Measurements from ENCODE around the gene PGA5.
"Not testable (repeated sequence)": the region's sequence is repeated elsewhere in the genome, so short reads cannot be mapped to it uniquely, and the experiment has no call there.

The PGA5 gene

DNA sequence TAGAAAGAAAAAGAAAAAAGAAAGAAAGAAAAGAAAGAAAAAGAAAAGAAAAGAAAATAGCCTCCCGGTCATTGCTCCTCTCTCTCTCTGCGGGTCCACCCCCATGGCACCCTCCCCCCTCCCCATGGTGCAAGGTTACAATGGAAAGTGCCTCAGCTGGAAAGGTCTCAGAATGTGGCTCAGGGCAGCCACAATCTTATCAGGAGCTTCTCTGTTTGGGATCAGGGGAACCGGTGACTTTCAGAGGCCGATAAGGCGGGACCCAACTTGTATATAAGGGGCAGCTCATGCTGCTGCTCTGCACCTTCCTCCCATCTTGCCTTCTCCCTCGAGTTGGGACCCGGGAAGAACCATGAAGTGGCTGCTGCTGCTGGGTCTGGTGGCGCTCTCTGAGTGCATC lies at the start of gene PGA5:
PGA5 (plus strand) TSS at position 301 of the 400 bp plus-strand sequence; CDS start at position 353, 52 bp downstream.
- not testable (repeated sequence) for H3K4me1 Mint-ChIP-seq (ENCODE audit: low read depth); H3K36me3 Mint-ChIP-seq (ENCODE audit: low read depth); H3K9me3 Mint-ChIP-seq; H3K27ac Mint-ChIP-seq; H3K4me3 Mint-ChIP-seq; H3K27me3 Mint-ChIP-seq

DNA sequence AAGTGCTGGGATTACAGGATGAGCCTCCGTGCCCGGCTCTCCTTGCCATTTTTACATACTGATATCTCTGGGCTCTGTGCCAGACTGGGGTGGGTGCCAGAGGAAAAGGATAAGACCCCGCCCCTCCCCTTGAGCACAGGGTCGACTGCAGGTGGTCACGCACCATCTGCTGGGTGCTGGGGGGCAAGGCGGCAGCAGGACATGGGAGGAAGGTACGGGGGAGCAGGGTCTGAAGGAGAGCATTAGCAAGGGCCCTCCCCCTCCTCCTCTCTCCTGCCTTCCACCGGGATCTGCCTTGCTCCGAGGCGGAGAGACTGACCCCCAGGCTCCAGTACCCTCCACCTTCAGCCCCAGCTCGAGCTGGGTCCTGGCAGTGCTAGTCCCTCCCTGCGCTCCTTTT lies 47.4 kb upstream of the PGA5 start:
- Mint-ChIP-seq H3K4me3 (no peak overlapping the region), H3K27ac (no peak overlapping the region), H3K4me1 (ENCODE audit: low read depth) (no peaks in the 10 kb centered on the region), H3K27me3 (peaks cover 25% of the 10 kb centered on the region), H3K36me3 (ENCODE audit: low read depth) (no peaks in the 10 kb centered on the region), H3K9me3 (no peaks in the 10 kb centered on the region)

DNA sequence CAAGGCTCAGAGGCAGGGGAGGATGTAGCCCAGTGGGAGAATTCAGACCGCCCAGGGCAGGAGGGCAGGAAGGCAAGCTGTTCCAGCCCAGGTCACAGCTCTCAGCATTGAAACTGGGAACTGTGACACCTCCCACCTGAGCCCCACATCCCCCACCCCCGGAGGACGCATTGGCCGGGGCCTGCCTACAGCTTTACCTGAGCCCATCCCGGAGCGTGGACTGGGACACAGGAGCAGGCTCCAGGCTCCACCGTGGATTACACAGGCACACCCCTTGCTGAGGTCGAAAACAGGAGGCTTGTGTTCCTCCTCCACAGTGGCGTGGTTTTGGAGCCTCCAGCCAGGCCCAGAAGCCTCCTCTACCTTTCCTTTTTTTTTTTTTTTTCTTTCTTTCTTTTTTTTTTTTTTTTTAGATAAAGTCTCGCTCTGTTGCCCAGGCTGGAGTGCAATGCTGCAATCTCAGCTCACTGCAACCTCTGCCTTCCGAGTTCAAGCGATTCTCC lies 46.8 kb upstream of the PGA5 start:
- Mint-ChIP-seq H3K4me1 (ENCODE audit: low read depth) (no peaks in the 10 kb centered on the region), H3K9me3 (no peaks in the 10 kb centered on the region), H3K27me3 (peaks cover 28% of the 10 kb centered on the region), H3K4me3 (no peak overlapping the region), H3K36me3 (ENCODE audit: low read depth) (no peaks in the 10 kb centered on the region), H3K27ac (no peak overlapping the region)

DNA sequence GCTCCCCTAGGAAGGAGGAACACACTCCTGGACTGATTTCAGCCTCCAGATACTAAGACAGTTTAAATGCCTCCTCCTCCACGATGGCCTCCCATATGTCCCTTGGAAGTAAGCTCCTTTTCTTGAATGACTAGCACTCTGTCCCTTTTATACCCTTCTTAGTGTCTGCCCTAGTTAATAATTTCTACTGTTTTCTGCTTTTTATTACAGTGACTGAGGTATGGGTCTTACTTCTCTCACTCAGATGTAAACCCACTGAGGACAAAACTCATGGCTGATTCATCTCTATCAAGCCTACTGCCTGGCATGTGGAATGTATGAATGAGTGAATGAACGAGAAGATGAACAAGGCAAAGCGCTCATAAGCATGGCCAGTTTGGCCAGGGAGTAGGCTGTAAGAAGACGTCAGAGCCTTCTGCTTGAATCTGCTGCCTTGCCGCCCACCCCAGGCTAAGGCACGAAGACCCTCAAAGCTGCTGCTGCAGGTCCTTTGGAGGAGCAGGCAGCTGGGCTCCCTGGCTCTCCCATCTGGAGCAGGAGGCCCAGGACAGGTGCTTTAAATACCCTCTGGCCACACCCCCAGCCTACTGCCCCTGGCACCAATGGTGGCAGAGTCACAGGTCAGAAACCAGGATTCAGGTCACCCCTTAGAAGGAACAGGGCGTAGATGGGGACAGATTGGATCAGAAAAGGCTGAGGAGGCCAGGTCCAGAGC lies 45.8 kb upstream of the PGA5 start:
- Mint-ChIP-seq H3K4me3 (no peak overlapping the region), H3K4me1 (ENCODE audit: low read depth) (no peaks in the 10 kb centered on the region), H3K27me3 (peaks cover 27% of the 10 kb centered on the region), H3K27ac (no peak overlapping the region), H3K36me3 (ENCODE audit: low read depth) (no peaks in the 10 kb centered on the region), H3K9me3 (no peaks in the 10 kb centered on the region)

DNA sequence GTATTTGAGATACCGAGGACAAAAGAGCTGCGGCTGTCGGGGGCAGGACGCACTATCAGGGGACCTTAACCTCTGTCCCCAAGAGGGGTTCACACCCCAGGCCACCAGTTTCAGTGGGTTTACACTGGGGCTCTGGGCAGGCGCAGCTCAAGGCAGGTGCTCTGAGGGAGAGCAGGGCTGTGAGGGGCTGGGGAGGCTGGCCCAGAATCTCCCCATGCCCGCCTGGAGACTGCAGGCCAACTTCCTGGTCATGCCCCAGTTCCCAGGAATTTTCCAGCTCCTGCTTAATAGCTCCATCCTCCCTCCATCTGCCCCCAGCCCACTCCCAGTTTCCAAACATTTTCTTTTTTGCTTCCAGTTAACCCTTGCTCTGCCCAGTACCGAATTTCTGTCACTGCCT lies 45.3 kb upstream of the PGA5 start:
- H3K4me3 Mint-ChIP-seq, result no peak overlapping the region
- no peaks in the 10 kb centered on the region for H3K36me3 Mint-ChIP-seq (ENCODE audit: low read depth)
- peaks cover 27% of the 10 kb centered on the region for H3K27me3 Mint-ChIP-seq
- H3K9me3 Mint-ChIP-seq, result no peaks in the 10 kb centered on the region
- H3K27ac Mint-ChIP-seq, result no peak overlapping the region
- no peaks in the 10 kb centered on the region for H3K4me1 Mint-ChIP-seq (ENCODE audit: low read depth)

DNA sequence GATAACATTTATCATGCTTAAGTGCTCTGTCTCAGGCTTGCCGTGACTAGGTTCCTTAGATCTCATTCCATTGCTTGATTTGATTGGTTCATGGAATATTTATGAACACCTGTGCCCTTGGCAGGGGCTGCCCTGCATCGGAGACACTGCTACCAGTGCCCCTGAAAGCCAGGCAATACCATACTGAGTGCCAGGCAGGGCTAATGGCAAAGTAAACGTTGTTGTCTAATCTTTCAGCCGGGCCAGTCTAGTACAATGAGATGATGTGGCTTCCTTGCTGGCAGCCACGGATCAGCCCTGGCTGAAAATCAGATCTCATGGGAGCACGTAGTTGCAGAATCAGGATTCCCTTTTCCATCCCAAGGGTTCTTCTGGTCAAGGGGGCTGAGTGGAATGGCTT lies 42.6 kb upstream of the PGA5 start:
- no peaks in the 10 kb centered on the region for H3K4me1 Mint-ChIP-seq (ENCODE audit: low read depth)
- no peaks in the 10 kb centered on the region for H3K9me3 Mint-ChIP-seq
- no peaks in the 10 kb centered on the region for H3K36me3 Mint-ChIP-seq (ENCODE audit: low read depth)
- no peak overlapping the region for H3K4me3 Mint-ChIP-seq
- H3K27ac Mint-ChIP-seq, result no peak overlapping the region
- H3K27me3 Mint-ChIP-seq, result peaks cover 29% of the 10 kb centered on the region

DNA sequence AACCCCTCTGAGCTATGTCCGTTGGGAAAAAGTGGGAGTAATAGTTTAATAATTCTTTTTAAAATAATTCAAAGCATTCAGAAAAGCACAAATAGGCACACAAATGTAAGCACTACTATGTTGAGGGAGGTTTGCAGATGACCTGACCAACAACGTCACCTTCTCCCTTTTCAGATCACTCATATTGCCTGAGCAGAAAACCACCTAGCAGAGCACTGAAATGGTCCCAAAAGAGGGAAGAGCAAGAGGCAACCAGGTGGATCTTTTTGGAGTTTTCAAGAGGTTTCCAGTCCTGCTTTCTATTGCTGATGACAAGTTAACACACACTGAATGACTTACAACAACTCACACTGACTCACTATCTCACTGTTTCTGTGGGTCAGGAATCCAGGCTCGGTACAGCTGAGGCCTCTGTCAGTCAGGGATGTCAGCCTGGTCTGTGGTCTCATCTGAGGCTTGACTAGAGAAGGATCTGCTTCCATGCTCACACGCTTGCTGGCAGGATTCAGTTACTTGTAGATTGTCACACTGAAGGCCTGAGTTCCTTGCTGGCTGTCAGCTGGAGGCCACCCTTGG lies 41.9 kb upstream of the PGA5 start:
- H3K9me3 Mint-ChIP-seq, result no peaks in the 10 kb centered on the region
- no peak overlapping the region for H3K4me3 Mint-ChIP-seq
- H3K4me1 Mint-ChIP-seq (ENCODE audit: low read depth), result no peaks in the 10 kb centered on the region
- no peak overlapping the region for H3K27ac Mint-ChIP-seq
- peaks cover 29% of the 10 kb centered on the region for H3K27me3 Mint-ChIP-seq
- no peaks in the 10 kb centered on the region for H3K36me3 Mint-ChIP-seq (ENCODE audit: low read depth)

DNA sequence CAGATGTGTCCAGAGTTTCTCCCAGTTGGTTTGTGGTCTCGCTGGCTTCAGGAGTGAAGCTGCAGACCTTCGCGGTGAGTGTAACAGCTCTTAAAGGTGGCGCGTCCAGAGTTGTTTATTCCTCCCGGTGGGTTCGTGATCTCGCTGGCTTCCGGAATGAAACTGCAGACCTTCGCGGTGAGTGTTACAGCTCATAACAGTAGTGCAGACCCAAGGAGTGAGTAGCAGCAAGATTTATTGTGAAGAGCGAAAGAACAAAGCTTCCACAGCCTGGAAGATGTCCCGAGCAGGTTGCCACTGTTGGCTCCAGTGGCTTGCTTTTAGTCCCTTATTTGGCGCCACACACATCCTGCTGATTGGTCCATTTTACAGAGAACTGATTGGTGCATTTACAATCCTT lies 39.5 kb upstream of the PGA5 start:
- H3K4me1 Mint-ChIP-seq (ENCODE audit: low read depth), result no peaks in the 10 kb centered on the region
- H3K9me3 Mint-ChIP-seq, result no peaks in the 10 kb centered on the region
- H3K4me3 Mint-ChIP-seq, result no peak overlapping the region
- no peaks in the 10 kb centered on the region for H3K36me3 Mint-ChIP-seq (ENCODE audit: low read depth)
- H3K27ac Mint-ChIP-seq, result no peak overlapping the region
- H3K27me3 Mint-ChIP-seq, result peaks cover 22% of the 10 kb centered on the region

DNA sequence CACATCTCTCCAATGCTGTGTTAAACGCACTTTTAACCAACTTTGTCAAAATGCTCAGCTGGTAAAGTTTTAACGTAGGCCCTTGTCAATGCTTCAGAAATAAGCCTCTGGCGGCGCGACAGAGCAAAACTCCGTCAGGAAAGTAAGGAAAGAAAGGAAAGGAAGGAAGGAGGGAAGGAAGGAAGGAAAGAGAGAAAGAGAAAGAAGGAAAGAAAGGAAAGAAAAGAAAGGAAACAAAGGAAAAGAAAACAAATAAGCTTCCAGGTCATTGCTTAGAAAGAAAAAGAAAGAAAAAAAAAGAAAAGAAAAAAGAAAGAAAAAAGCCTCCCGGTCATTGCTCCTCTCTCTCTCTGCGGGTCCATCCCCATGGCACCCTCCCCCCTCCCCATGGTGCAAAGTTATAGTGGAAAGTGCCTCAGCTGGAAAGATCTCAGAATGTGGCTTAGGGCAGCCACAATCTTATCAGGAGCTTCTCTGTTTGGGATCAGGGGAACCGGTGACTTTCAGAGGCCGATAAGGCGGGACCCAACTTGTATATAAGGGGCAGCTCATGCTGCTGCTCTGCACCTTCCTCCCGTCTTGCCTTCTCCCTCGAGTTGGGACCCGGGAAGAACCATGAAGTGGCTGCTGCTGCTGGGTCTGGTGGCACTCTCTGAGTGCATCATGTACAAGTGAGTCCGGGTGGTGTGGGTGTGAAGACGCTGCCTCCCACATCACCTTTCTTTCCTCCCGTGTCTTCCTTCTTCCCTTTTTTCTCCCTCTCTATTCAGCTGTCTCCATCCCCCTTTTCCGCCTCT lies 37.8 kb upstream of the PGA5 start, which contains the start of gene PGA3:
PGA3 (plus strand) TSS at position 566 of the 797 bp plus-strand sequence; CDS start at position 616, 50 bp downstream.
- not testable (repeated sequence) for H3K27ac Mint-ChIP-seq; H3K4me1 Mint-ChIP-seq (ENCODE audit: low read depth); H3K4me3 Mint-ChIP-seq; H3K9me3 Mint-ChIP-seq; H3K36me3 Mint-ChIP-seq (ENCODE audit: low read depth)
- H3K27me3 Mint-ChIP-seq, result peaks cover 22% of the 10 kb centered on the region

DNA sequence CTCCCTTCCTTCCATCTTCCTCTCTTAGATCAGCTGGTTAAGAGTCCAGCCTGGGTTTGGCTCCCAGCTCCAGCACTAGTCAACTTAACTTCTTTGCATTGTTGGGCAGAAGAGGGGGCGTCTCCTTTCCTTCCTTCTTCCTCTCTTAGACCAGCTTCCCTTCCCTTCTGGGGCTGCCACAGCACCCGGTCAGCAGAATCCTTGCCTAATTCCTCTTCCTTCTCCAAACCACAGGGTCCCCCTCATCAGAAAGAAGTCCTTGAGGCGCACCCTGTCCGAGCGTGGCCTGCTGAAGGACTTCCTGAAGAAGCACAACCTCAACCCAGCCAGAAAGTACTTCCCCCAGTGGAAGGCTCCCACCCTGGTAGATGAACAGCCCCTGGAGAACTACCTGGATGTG lies 37.1 kb upstream of the PGA5 start:
- H3K4me1 Mint-ChIP-seq (ENCODE audit: low read depth); H3K36me3 Mint-ChIP-seq (ENCODE audit: low read depth); H3K4me3 Mint-ChIP-seq; H3K27ac Mint-ChIP-seq; H3K9me3 Mint-ChIP-seq: not testable (repeated sequence)
- peaks cover 22% of the 10 kb centered on the region for H3K27me3 Mint-ChIP-seq

DNA sequence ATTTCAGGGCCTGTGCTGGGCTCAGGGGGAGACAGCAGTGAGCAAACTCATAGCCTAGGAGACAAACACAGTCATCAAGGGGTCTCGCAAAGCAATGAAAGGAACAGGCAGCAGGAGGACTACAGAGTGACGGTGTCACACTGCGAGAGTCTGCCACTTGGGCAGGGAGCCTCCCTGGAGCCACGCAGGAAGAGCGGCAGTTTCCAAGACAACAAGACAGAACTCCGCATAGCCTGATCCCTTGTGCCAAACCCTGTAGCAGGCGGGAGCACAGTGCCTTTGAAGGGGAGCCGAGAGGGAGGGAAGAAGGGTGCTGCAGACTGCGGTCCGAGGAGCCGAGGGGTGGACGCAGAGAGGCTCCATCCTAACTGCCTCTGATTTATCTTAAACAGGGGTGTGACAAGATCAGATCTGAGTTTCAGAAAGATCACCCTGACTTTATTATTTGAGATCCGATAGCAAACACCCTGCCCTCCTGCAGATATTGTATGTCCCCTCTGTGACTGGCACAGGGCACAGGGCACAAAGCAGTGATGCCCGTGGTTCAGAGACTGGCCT lies 36.4 kb upstream of the PGA5 start:
- not testable (repeated sequence) for H3K4me3 Mint-ChIP-seq; H3K9me3 Mint-ChIP-seq; H3K27ac Mint-ChIP-seq; H3K36me3 Mint-ChIP-seq (ENCODE audit: low read depth); H3K4me1 Mint-ChIP-seq (ENCODE audit: low read depth)
- peaks cover 16% of the 10 kb centered on the region for H3K27me3 Mint-ChIP-seq

DNA sequence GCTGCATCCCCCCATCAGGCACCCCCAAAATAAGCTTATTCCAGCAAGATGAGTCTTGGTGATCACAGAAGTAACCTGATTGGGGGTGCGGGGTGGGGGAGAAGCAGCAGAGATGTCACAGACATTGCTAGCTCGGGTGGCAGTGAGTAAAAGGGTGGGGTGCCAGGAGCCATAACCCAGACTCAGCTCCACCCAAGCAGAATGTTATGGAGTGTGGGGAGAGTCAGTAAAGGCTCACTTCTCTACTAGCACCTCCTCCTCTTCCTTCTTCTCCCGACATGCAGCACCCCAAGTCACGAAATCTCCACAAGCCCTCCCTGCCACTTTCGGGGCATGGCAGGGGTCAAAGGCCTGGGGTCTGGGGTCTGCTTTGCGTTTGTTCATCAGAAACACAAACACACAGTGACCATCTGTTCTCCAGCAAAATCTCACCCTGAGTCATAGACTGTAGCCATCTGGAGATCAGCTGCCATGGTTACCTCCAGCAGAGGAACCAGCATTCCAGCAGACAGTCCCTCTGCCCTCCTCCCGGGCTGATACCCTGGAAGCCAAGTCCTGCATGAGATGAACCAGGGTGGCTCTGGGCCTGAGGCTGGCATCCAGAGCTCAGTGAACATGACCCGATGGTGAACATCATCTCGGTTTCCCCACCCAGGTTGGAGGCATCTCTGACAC lies 33.2 kb upstream of the PGA5 start:
- not testable (repeated sequence) for H3K36me3 Mint-ChIP-seq (ENCODE audit: low read depth); H3K27me3 Mint-ChIP-seq; H3K27ac Mint-ChIP-seq; H3K9me3 Mint-ChIP-seq; H3K4me3 Mint-ChIP-seq; H3K4me1 Mint-ChIP-seq (ENCODE audit: low read depth)

DNA sequence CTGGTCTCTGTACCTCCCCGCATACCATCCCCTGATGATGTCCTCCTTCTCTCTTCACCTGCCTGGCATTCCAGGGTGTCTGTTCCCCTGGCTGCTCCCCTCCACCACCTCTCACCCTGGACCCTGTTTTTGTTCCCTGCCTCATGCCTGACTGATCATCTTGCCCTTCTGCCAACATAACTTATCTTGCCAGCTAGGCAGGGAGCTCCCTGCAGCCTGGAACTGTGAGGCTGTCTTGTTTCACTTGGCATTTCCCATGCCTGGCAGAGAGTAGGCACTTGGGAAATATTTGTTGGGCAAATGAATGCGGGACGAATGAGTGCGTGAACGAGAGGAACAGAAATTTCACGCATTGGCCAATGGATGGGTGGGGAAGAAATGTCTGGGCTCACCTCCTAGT lies 30.3 kb upstream of the PGA5 start:
- not testable (repeated sequence) for H3K4me3 Mint-ChIP-seq; H3K27me3 Mint-ChIP-seq; H3K4me1 Mint-ChIP-seq (ENCODE audit: low read depth); H3K9me3 Mint-ChIP-seq; H3K36me3 Mint-ChIP-seq (ENCODE audit: low read depth); H3K27ac Mint-ChIP-seq

DNA sequence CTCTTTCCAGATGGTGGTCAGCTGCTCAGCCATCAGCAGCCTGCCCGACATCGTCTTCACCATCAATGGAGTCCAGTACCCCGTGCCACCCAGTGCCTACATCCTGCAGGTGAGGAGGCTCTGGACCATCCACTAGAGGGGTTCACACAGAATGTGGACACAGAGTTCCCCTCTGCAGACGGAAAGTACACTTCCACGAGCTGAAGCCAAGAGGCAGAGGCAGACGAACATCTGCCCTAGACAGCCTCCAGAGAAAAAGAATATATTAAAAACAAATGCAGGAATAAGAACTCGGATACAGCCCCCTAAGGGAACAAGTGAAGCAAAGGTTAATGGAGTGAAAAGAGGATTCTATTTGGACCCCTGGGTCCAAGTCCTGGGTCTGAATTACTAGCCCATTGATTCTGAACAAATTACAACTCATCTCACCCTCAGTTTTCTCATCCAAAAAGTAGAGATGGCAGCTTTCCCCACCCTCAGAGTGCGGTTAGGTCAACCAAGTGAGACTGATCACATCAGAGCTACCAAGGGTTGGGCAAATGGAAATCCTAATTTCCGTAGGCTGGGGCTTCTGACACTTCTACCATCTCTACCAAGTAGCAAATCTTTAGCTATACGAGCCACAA lies 29.5 kb upstream of the PGA5 start:
- H3K4me3 Mint-ChIP-seq; H3K4me1 Mint-ChIP-seq (ENCODE audit: low read depth); H3K27me3 Mint-ChIP-seq; H3K9me3 Mint-ChIP-seq; H3K27ac Mint-ChIP-seq; H3K36me3 Mint-ChIP-seq (ENCODE audit: low read depth): not testable (repeated sequence)
